Activated CD8-positive, alpha-beta T cell treated with anti-CD3 and anti-CD28 coated beads, Interleukin-2, amount 10 ng/mL, durations not matched to agents 7 days and 5 days (primary cell): Measurements from ENCODE around the gene TMEFF2. TPM values are rescaled to one million over a fixed set of nuclear protein-coding genes. Genes with fewer than 3 reads are reported as not detected.
"Not testable (repeated sequence)": the region's sequence is repeated elsewhere in the genome, so short reads cannot be mapped to it uniquely, and the experiment has no call there.

Experiments used
- ATAC-seq: fragments of 150-1000 bp; cut with Tn5 transposase; one replicate; pipeline ENCODE4 v1.10.0; 2021; ENCODE audit warnings: moderate library complexity
- CTCF ChIA-PET: fragments of 350-600 bp; sonication (Branson Sonifier 250); formaldehyde crosslinking; loops from one replicate; lab custom pipeline; 2021; ENCODE audit warnings: antibody characterized with exemption; lab: Charles Lee
- POLR2A ChIA-PET: fragments of 350-600 bp; sonication (Branson Sonifier 250); formaldehyde crosslinking; loops from one replicate; lab custom pipeline; 2021; ENCODE audit warnings: antibody characterized with exemption; lab: Charles Lee
- DNase-seq: peaks from one replicate; pipeline ENCODE4 v3.0.0-alpha.2; 2020
- H3K27ac Mint-ChIP-seq: one replicate; pipeline ENCODE4 v1.8.0; 2021; ENCODE audit warnings: mild to moderate bottlenecking, mixed read lengths
- H3K27me3 Mint-ChIP-seq: one replicate; pipeline ENCODE4 v1.8.0; 2021; ENCODE audit warnings: low read depth, mixed read lengths
- H3K36me3 Mint-ChIP-seq: one replicate; pipeline ENCODE4 v1.8.0; 2021; ENCODE audit warnings: low read depth, mixed read lengths
- H3K4me1 Mint-ChIP-seq: one replicate; pipeline ENCODE4 v1.8.0; 2021; ENCODE audit warnings: low read depth, mixed read lengths
- H3K4me3 Mint-ChIP-seq: one replicate; pipeline ENCODE4 v1.8.0; 2021; ENCODE audit warnings: mild to moderate bottlenecking, mixed read lengths
- H3K9me3 Mint-ChIP-seq: one replicate; pipeline ENCODE4 v1.8.0; 2022; ENCODE audit warnings: mixed read lengths; ENCODE audit not compliant: insufficient read depth
- total RNA-seq, 2 experiments: library from RNA; stranded (reverse); gene quantifications; one replicate each; pipeline ENCODE4 v1.2.3, GENCODE V29; 2021

Gene TMEFF2
- total RNA-seq, 2 experiments from 2014 or later = not detected

- Mint-ChIP-seq H3K27me3 (peaks cover 6% of the 10 kb centered on the region), H3K27ac (no peak overlapping the region), H3K4me1 (no peaks in the 10 kb centered on the region), H3K36me3 (no peaks in the 10 kb centered on the region), H3K4me3 (no peak overlapping the region), H3K9me3 (no peaks in the 10 kb centered on the region)
- no peak for ATAC-seq
- no peak for DNase-seq
- CTCF ChIA-PET = no interaction called here
- POLR2A ChIA-PET = no interaction called here
These were observed 261.2 kb downstream of the TMEFF2 start for GRCh38 chr2:191933307-191934105.

GRCh38 chr2:191932286-191932685, 262.4 kb downstream of the TMEFF2 start:
- no peaks in the 10 kb centered on the region for H3K9me3 Mint-ChIP-seq
- no peak overlapping the region for H3K27ac Mint-ChIP-seq
- no peak for DNase-seq
- ChIA-PET POLR2A (interaction anchor here (0.6 kb wide), 1 partner anchor 12 kb away, joined by 3 read pairs; no protein-coding TSS in a partner anchor), CTCF (interaction anchor here (1.0 kb wide), 1 partner anchor 208 kb away, joined by 3 read pairs; no protein-coding TSS in a partner anchor)
- ATAC-seq = no peak
- no peaks in the 10 kb centered on the region for H3K4me1 Mint-ChIP-seq
- no peak overlapping the region for H3K4me3 Mint-ChIP-seq
- H3K36me3 Mint-ChIP-seq = no peaks in the 10 kb centered on the region
- H3K27me3 Mint-ChIP-seq = peaks cover 12% of the 10 kb centered on the region

GRCh38 chr2:191931329-191931728, 263.4 kb downstream of the TMEFF2 start:
- Mint-ChIP-seq H3K4me3 (no peak overlapping the region), H3K9me3 (no peaks in the 10 kb centered on the region), H3K36me3 (no peaks in the 10 kb centered on the region), H3K27me3 (peaks cover 14% of the 10 kb centered on the region), H3K4me1 (no peaks in the 10 kb centered on the region), H3K27ac (no peak overlapping the region)
- ChIA-PET POLR2A (no interaction called here), CTCF (interaction anchor here (1.0 kb wide), 1 partner anchor 209 kb away, joined by 3 read pairs; no protein-coding TSS in a partner anchor)
- ATAC-seq (no peak), DNase-seq (no peak)

- Mint-ChIP-seq H3K36me3 (no peaks in the 10 kb centered on the region), H3K27ac (no peak overlapping the region), H3K4me3 (no peak overlapping the region), H3K27me3 (peaks cover 9% of the 10 kb centered on the region), H3K9me3 (no peaks in the 10 kb centered on the region), H3K4me1 (no peaks in the 10 kb centered on the region)
- DNase-seq (no peak), ATAC-seq (no peak)
- POLR2A ChIA-PET = no interaction called here
- CTCF ChIA-PET = no interaction called here
These were observed 264.5 kb downstream of the TMEFF2 start for GRCh38 chr2:191930205-191930604.

GRCh38 chr2:191929288-191929687, 265.4 kb downstream of the TMEFF2 start:
- Mint-ChIP-seq H3K4me3 (no peak overlapping the region), H3K36me3 (no peaks in the 10 kb centered on the region), H3K4me1 (no peaks in the 10 kb centered on the region), H3K27me3 (peaks cover 9% of the 10 kb centered on the region), H3K27ac (no peak overlapping the region), H3K9me3 (no peaks in the 10 kb centered on the region)
- DNase-seq (no peak), ATAC-seq (no peak)
- ChIA-PET CTCF (no interaction called here), POLR2A (no interaction called here)

GRCh38 chr2:191927991-191928390, 266.7 kb downstream of the TMEFF2 start:
- POLR2A ChIA-PET = no interaction called here
- Mint-ChIP-seq H3K36me3 (no peaks in the 10 kb centered on the region), H3K9me3 (no peaks in the 10 kb centered on the region), H3K27me3 (peaks cover 9% of the 10 kb centered on the region), H3K4me1 (no peaks in the 10 kb centered on the region), H3K4me3 (no peak overlapping the region), H3K27ac (no peak overlapping the region)
- ATAC-seq (no peak), DNase-seq (no peak)
- CTCF ChIA-PET = no interaction called here

- Mint-ChIP-seq H3K27me3 (peaks cover 9% of the 10 kb centered on the region), H3K36me3 (no peaks in the 10 kb centered on the region), H3K4me1 (no peaks in the 10 kb centered on the region), H3K4me3 (no peak overlapping the region), H3K27ac (no peak overlapping the region), H3K9me3 (no peaks in the 10 kb centered on the region)
- ChIA-PET CTCF (no interaction called here), POLR2A (no interaction called here)
- ATAC-seq (no peak), DNase-seq (no peak)
These were observed 267.3 kb downstream of the TMEFF2 start for GRCh38 chr2:191927319-191927867.

- CTCF ChIA-PET = interaction anchor here (1.0 kb wide), 1 partner anchor 236 kb away, joined by 3 read pairs; no protein-coding TSS in a partner anchor
- POLR2A ChIA-PET = interaction anchor here (0.5 kb wide), 1 partner anchor 1938 kb away, joined by 3 read pairs; no protein-coding TSS in a partner anchor
- H3K36me3 Mint-ChIP-seq = no peaks in the 10 kb centered on the region
- no peak overlapping the region for H3K27ac Mint-ChIP-seq
- H3K27me3 Mint-ChIP-seq = peaks cover 9% of the 10 kb centered on the region
- H3K4me1 Mint-ChIP-seq = no peaks in the 10 kb centered on the region
- no peak overlapping the region for H3K4me3 Mint-ChIP-seq
- ATAC-seq (no peak), DNase-seq (no peak)
- H3K9me3 Mint-ChIP-seq = no peaks in the 10 kb centered on the region
These were observed 268.1 kb downstream of the TMEFF2 start for GRCh38 chr2:191926671-191927070.

- ATAC-seq = no peak
- peaks cover 8% of the 10 kb centered on the region for H3K27me3 Mint-ChIP-seq
- no peak overlapping the region for H3K4me3 Mint-ChIP-seq
- no peaks in the 10 kb centered on the region for H3K9me3 Mint-ChIP-seq
- ChIA-PET POLR2A (no interaction called here), CTCF (no interaction called here)
- H3K36me3 Mint-ChIP-seq = no peaks in the 10 kb centered on the region
- DNase-seq = no peak
- H3K27ac Mint-ChIP-seq = no peak overlapping the region
- no peaks in the 10 kb centered on the region for H3K4me1 Mint-ChIP-seq
These were observed 271.1 kb downstream of the TMEFF2 start for GRCh38 chr2:191923652-191923997.

GRCh38 chr2:191922736-191923651, 271.7 kb downstream of the TMEFF2 start:
- no peak for DNase-seq
- POLR2A ChIA-PET = no interaction called here

GRCh38 chr2:191921650-191922049, 273.1 kb downstream of the TMEFF2 start:
- POLR2A ChIA-PET, H3K27me3 Mint-ChIP-seq, CTCF ChIA-PET: not testable (repeated sequence)

More at GRCh38 chr2:191922736-191923651, 271.7 kb downstream of the TMEFF2 start:
- Mint-ChIP-seq H3K9me3 (no peaks in the 10 kb centered on the region), H3K4me3 (no peak overlapping the region), H3K36me3 (no peaks in the 10 kb centered on the region), H3K4me1 (no peaks in the 10 kb centered on the region), H3K27ac (no peak overlapping the region), H3K27me3 (peaks cover 5% of the 10 kb centered on the region)
- CTCF ChIA-PET = no interaction called here
- ATAC-seq = no peak

More at GRCh38 chr2:191921650-191922049, 273.1 kb downstream of the TMEFF2 start:
- not testable (repeated sequence) for DNase-seq, H3K27ac Mint-ChIP-seq, H3K4me3 Mint-ChIP-seq, H3K36me3 Mint-ChIP-seq, H3K9me3 Mint-ChIP-seq, H3K4me1 Mint-ChIP-seq, ATAC-seq
